Measurements from ENCODE around the gene CCDC197. TPM values are rescaled to one million over a fixed set of nuclear protein-coding genes. Genes with fewer than 3 reads are reported as not detected.

The CCDC197 gene
- total RNA-seq, 4 donors from 2014 or later: not detected

GRCh38 chr14:94045563-94046345 is 48.7 kb downstream of the CCDC197 start:
- TF ChIP-seq POLR2A (IDR thresholded peaks at IDR 0.05; ENCODE audit: low read depth): no peak
- TF ChIP-seq POLR2AphosphoS5 (IDR thresholded peaks at IDR 0.05): no peak
- no peak for TF ChIP-seq CTCF (IDR thresholded peaks at IDR 0.05)
- no peak for TF ChIP-seq EP300 (IDR thresholded peaks at IDR 0.05)
- intact Hi-C loops (cut with DNase I): no loop called here
- Histone ChIP-seq H3K27me3 (no peaks in the 10 kb centered on the region), H3K4me3 (no peak overlapping the region), H3K36me3 (peaks cover 28 to 77% (median 69%) of the 10 kb centered on the region in 4 donors), H3K27ac (replicated peaks in 1 of 4) (no peak overlapping the region), H3K4me1 (peaks cover 14 to 36% (median 27%) of the 10 kb centered on the region in 4 donors), H3K9me3 (no peaks in the 10 kb centered on the region)
- WGBS: 89% methylated on average over 19 of the region's 19 CpGs
- no peak for DNase-seq (ENCODE audit: extremely low spot score)

- intact Hi-C loops (cut with DNase I): no loop called here
- no peak overlapping the region for H3K4me3 ChIP-seq
- H3K27ac ChIP-seq (replicated peaks in 1 of 4): no peak overlapping the region
- H3K36me3 ChIP-seq: peaks cover 28 to 87% (median 78%) of the 10 kb centered on the region in 4 donors
- WGBS: 85% methylated on average over 7 of the region's 7 CpGs
- no peak for DNase-seq (ENCODE audit: extremely low spot score)
- H3K4me1 ChIP-seq: peaks cover 21 to 40% (median 35%) of the 10 kb centered on the region in 4 donors
- no peaks in the 10 kb centered on the region for H3K27me3 ChIP-seq
- TF ChIP-seq EP300 (IDR thresholded peaks at IDR 0.05): no peak
- TF ChIP-seq CTCF (IDR thresholded peaks at IDR 0.05): no peak
- TF ChIP-seq POLR2AphosphoS5 (IDR thresholded peaks at IDR 0.05): no peak
- no peak for TF ChIP-seq POLR2A (IDR thresholded peaks at IDR 0.05; ENCODE audit: low read depth)
- H3K9me3 ChIP-seq: no peaks in the 10 kb centered on the region
Measured at GRCh38 chr14:94046696-94047250, 49.7 kb downstream of the CCDC197 start.

GRCh38 chr14:94047581-94047980 is 50.5 kb downstream of the CCDC197 start:
- H3K27me3 ChIP-seq: no peaks in the 10 kb centered on the region
- H3K36me3 ChIP-seq: peaks cover 35 to 95% (median 86%) of the 10 kb centered on the region in 4 donors
- 79% methylated on average over 3 of the region's 3 CpGs for WGBS
- TF ChIP-seq CTCF (IDR thresholded peaks at IDR 0.05) (no peak), POLR2A (IDR thresholded peaks at IDR 0.05; ENCODE audit: low read depth) (no peak), POLR2AphosphoS5 (IDR thresholded peaks at IDR 0.05) (no peak), EP300 (IDR thresholded peaks at IDR 0.05) (no peak)
- DNase-seq (ENCODE audit: extremely low spot score): no peak
- H3K27ac ChIP-seq (replicated peaks in 1 of 4): no peak overlapping the region
- H3K4me3 ChIP-seq: no peak overlapping the region
- no peaks in the 10 kb centered on the region for H3K9me3 ChIP-seq
- intact Hi-C loops (cut with DNase I): no loop called here
- H3K4me1 ChIP-seq: peaks cover 20 to 35% (median 31%) of the 10 kb centered on the region in 4 donors

DNA sequence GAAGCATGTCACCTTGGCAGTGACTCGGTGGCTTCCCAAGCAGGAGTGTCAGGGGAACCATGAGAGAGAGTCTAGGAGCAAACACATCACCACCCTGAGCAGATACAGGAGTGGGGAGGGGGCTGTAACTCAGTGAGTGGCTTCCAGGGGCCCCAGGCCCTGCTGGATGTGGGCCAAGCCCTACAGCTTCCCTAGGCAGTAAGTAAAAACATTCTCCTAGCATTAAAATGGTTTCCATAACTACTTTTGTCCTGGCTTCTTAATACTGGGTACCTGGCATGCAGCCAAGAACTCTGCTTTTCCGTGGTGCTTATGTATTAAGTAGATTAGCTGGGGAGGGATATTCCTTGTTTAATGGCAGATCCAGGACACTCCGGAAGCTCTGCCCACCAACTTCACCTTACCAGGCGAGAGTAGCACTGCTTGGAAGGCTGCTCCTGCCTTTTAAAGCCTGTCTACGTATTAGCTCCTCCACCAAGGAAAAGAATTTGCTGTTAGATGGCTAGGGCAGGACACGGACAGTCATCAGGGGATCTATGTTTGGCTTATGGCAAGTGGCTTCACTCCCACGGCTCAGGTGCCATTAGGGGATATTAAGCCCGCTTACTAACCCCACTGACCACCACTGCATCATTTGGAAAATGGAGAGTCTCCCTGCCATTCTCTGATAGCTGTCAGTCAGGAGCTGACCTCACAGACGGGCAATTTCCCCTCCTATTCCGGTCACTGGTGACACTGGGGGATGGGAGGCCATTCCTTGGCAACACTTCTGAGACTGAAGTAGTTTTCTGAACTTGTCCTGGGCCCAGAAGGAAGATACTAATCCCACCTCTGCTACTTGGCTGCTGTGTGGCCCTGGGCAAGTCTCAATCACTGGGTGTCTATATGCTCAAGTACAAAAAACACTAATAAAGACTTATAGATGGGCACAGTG is 51.9 kb downstream of the CCDC197 start:
- H3K9me3 ChIP-seq: no peaks in the 10 kb centered on the region
- TF ChIP-seq POLR2A (IDR thresholded peaks at IDR 0.05; ENCODE audit: low read depth) (no peak), POLR2AphosphoS5 (IDR thresholded peaks at IDR 0.05) (no peak), EP300 (IDR thresholded peaks at IDR 0.05) (no peak), CTCF (IDR thresholded peaks at IDR 0.05) (no peak)
- H3K4me3 ChIP-seq: no peak overlapping the region
- peak; percentile 60 for DNase-seq (ENCODE audit: extremely low spot score)
- no peaks in the 10 kb centered on the region for H3K27me3 ChIP-seq
- 69% methylated on average over 7 of the region's 10 CpGs for WGBS
- intact Hi-C loops (cut with DNase I): no loop called here
- peaks cover 43 to 100% (median 97%) of the 10 kb centered on the region in 4 donors for H3K36me3 ChIP-seq
- H3K27ac ChIP-seq (replicated peaks in 1 of 4): peak overlapping the region in 2 of 4 donors; percentile 0 to 54
- H3K4me1 ChIP-seq: peaks cover 20 to 32% (median 31%) of the 10 kb centered on the region in 4 donors

Measured in esophagus muscularis mucosa (tissue), 4 donors.